GM19035 (cell line): ENCODE measurements around the gene PABPC1L.

ENCODE experiments used
- ATAC-seq: cut with Tn5 transposase; IDR thresholded peaks from one replicate; pipeline ENCODE4 v1.9.1; 2021; ENCODE audit not compliant: unreplicated experiment

PABPC1L gene

GRCh38 chr20:44966030-44966961, 56.4 kb downstream of the PABPC1L start, which contains the start of gene STK4:
Gene STK4 (plus strand): TSS chr20:44966512. CDS start chr20:44966569, 57 bp downstream.
- peak; percentile 65 for ATAC-seq

GRCh38 chr20:44967207-44967807, 57.4 kb downstream of the PABPC1L start:
- ATAC-seq: no peak

GRCh38 chr20:44969300-44969894, 59.5 kb downstream of the PABPC1L start:
- no peak for ATAC-seq

- ATAC-seq: no peak
Observed at GRCh38 chr20:44970243-44970757, 60.4 kb downstream of the PABPC1L start.

GRCh38 chr20:44973053-44973452, 63.2 kb downstream of the PABPC1L start:
- ATAC-seq: no peak

GRCh38 chr20:44976698-44977097, 66.8 kb downstream of the PABPC1L start:
- ATAC-seq: no peak

- ATAC-seq: peak; percentile 89
Observed at GRCh38 chr20:44979090-44979621, 69.3 kb downstream of the PABPC1L start.

GRCh38 chr20:44981736-44982406, 72.0 kb downstream of the PABPC1L start:
- no peak for ATAC-seq

- ATAC-seq: no peak
Observed at GRCh38 chr20:44983093-44983674, 73.3 kb downstream of the PABPC1L start.

- no peak for ATAC-seq
Observed at GRCh38 chr20:44988631-44989171, 78.8 kb downstream of the PABPC1L start.
